HUDEP-2 (cell line): ENCODE measurements around the gene CNNM3.
"Not testable (repeated sequence)": the region's sequence is repeated elsewhere in the genome, so short reads cannot be mapped to it uniquely, and the experiment has no call there.

Experiments used
- DNase-seq, 76 experiments: peaks; one replicate each; lab custom pipeline; 2025; ENCODE audit not compliant: unreplicated experiment in 76 of 76; lab: John Stamatoyannopoulos, UW

The CNNM3 gene

GRCh38 chr2:96816127-96816835, at the start of gene CNNM3:
Gene CNNM3 (plus strand): TSS chr2:96816268. CDS start chr2:96816278, 10 bp downstream.
- peak in 75 of 76 experiments; percentile 30 to 96 (median 87) for DNase-seq

GRCh38 chr2:96767135-96767871, 48.8 kb upstream of the CNNM3 start:
- DNase-seq: no peak

GRCh38 chr2:96768083-96768561, 47.9 kb upstream of the CNNM3 start:
- no peak for DNase-seq

GRCh38 chr2:96769814-96770213, 46.3 kb upstream of the CNNM3 start:
- DNase-seq: peak in 1 of 76 experiments; percentile 5

GRCh38 chr2:96770442-96771202, 45.4 kb upstream of the CNNM3 start:
- no peak for DNase-seq

- no peak for DNase-seq
These were observed 44.1 kb upstream of the CNNM3 start for GRCh38 chr2:96771796-96772618.

GRCh38 chr2:96772903-96773671, 43.0 kb upstream of the CNNM3 start:
- DNase-seq: peak in 3 of 76 experiments; percentile 12 to 16 (median 14)

- no peak for DNase-seq
These were observed 42.1 kb upstream of the CNNM3 start for GRCh38 chr2:96773922-96774321.

GRCh38 chr2:96775160-96775559, 40.9 kb upstream of the CNNM3 start:
- no peak for DNase-seq

GRCh38 chr2:96783388-96783787, 32.7 kb upstream of the CNNM3 start:
- no peak for DNase-seq

- DNase-seq: no peak
These were observed 28.7 kb upstream of the CNNM3 start for GRCh38 chr2:96787411-96787810.

- no peak for DNase-seq
These were observed 27.4 kb upstream of the CNNM3 start for GRCh38 chr2:96788442-96789244.

- no peak for DNase-seq
These were observed 26.8 kb upstream of the CNNM3 start for GRCh38 chr2:96789245-96789617.

GRCh38 chr2:96792772-96793749, 23.0 kb upstream of the CNNM3 start:
- no peak for DNase-seq

- no peak for DNase-seq
These were observed 21.0 kb upstream of the CNNM3 start for GRCh38 chr2:96795076-96795475.

- DNase-seq: not testable (repeated sequence)
These were observed 19.6 kb upstream of the CNNM3 start for GRCh38 chr2:96796497-96796896.

GRCh38 chr2:96797066-96797625, 18.9 kb upstream of the CNNM3 start:
- no peak for DNase-seq
